UCSD-AML1 (cell line): ENCODE results near the gene GRIK4.
"Not testable (repeated sequence)": the region's sequence is repeated elsewhere in the genome, so short reads cannot be mapped to it uniquely, and the experiment has no call there.

Source experiments
- DNase-seq: peaks from one replicate; lab custom pipeline; 2025; ENCODE audit not compliant: unreplicated experiment; lab: John Stamatoyannopoulos, UW

The GRIK4 gene

DNA sequence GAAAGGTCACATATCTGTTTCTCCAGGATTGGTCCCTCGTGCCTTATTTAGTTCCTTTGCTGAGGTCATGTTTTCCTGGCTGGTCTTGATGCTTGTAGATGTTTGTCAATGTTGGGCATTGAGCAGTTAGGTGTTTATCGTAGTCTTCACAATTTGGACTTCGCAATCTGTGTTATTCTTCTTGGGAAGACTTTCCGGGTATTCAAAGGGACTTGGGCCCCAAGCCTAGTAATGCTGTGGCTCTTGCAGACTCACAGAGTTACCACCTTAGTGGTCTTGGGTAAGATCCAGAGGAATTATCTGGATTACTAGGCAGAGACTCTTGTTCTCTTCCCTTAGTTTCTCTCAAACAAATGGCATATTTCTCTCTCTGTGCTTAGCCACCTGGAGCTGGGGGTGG lies 223.5 kb downstream of the GRIK4 start:
- no peak for DNase-seq

DNA sequence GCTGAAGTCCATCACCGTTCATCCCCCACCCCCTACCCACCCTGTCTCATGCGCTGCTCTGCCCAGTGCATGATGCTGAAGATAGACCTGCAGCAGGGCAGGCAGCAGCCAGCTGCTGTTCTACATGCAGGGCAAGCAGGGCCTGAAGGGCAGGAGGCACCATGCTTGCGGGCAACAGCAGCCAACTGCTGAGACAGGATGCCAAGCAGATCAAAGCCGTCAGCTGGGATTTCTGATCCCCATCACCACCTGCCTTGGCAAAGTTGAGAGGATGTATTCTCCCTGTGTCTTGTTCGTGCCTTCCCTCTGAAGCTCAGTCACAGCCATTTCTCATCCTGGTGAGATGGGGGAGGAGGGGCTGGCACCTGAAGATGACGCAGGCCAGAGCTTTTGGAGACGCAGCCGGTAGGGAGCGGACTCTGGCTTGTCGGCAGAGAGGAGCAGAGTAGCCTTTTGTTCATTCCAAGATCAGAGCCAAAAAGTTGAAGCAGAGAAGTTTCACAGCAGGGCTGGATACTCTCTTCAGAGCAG lies 227.0 kb downstream of the GRIK4 start:
- DNase-seq, result no peak

GRCh38 chr11:120739780-120740179 lies 228.2 kb downstream of the GRIK4 start:
- no peak for DNase-seq

- no peak for DNase-seq
Observed at GRCh38 chr11:120740380-120740779, 228.8 kb downstream of the GRIK4 start.

GRCh38 chr11:120744016-120744994 lies 232.8 kb downstream of the GRIK4 start:
- DNase-seq, result no peak

GRCh38 chr11:120746376-120746775 lies 234.8 kb downstream of the GRIK4 start:
- DNase-seq, result no peak

DNA sequence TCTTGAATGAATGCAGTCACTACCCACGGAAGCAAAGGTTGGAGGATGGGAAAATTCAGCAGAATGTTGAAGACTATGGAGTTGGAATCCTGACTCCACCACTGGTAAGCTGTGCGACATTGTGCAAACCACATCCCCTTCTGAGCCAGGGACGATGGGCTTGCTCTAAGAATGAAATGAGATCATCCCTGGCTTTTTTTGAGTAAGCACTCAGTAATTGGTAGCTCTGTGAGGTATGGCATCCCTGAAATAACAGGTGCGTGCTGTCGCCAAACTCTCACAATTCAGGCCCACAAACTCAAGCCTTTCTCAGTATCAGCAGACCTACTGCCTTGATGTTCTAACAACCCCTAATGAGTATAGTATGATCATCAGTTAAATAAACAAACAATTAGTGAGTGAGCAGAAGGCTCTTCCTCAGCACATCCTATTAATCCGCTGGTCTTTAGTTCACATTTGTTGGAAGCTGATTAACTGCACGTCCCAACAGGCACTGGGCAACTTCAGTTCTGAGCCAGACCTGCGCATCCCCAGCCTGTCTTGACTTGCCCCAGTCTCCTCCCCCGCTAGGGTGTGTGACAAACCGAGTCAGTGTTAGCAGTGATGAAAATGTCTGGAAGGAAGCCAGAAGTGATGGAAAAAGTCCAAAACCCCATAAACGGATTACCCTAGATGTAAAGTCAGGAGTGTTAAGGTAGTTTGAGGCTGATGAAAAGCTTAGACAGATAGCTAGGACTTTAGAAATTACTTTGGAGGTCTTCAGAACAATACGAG lies 235.5 kb downstream of the GRIK4 start:
- no peak for DNase-seq

DNA sequence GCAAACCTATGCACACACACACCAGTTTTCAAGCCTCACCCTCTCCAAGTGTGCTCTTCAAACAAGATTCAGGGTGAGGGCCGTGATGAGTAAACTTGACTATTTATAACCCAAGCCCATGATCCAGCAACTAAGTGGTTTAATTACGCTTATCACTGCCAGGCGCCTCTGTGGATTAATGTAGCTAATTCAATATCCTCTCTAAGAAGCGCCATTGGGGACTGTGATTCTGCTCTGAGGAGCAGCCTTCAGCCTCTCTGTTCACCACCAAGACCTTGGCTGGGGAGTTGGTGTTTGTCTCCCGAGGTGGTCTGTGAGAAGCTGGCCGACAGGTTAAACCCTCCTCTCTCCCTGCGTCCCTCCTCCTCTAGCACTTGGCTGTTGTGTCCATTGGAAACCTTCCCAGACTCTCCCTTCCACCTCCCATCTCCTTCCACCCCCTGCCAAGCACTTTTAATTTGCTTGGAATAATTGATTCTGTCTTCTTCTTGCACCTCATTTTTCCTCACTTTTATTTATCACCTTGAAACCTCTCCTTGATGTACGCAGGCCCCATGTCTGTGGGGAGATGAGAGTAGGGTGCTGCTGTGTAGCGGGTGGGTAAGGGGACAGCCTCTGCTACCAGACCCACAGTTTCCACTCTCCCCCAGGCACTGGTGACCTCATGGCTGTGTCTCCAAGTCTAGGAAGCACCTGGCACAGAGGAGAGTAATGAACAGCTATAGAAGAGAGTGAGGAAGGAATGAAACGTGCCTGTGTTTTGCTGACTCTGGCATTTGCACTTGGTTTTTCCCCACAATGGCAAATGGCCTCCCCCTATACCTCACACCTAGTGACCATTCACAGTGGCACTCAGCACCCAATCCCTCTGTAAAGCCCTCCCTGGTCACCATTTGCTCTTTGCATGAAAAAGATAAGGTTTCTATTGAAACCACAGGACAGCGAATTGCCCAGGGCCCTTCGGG lies 236.6 kb downstream of the GRIK4 start:
- DNase-seq, result no peak

- DNase-seq, result no peak
Observed at GRCh38 chr11:120749395-120749794, 237.8 kb downstream of the GRIK4 start.

DNA sequence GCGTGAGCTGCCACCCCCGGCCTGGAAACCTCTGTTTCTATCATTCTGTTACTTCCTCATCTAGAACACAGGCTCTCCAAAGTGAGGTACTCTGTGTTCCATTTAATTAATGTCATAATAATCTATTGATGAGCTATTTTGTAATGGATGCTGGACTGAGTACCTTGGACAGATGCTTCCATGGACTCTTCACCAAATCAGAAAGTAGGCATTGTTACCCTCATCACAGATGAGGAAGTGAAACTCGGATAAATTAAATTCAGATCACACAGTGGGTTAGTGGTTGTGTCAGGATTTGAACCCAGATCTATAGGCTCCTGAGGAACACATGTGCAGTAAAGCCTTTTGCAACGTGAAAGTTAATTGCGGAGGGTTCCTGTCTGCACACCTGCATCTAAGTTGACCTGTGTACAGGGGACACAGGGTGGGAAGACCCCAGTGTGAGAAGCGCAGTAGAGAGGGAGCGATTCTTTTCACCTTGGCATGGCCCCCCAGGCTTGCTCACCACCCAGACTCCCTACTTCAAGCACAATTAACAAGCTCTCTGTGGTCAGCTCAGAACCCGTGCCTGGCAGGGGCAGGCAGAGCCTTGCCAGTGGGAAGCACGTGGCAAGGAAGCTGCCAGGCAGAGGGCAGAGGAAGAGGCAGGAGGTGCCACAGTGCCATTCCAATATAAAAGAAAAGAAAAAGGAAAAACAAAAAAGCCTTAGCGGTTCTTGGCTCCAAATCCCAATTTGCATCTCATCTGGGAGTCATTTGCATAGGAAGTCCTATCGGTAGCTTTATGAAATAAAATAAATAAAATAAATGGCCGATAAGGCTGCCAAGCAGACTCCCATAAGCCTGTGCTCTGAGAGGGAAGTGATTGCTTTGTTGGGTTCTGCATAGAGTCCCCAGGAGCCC lies 239.3 kb downstream of the GRIK4 start:
- DNase-seq, result no peak

DNA sequence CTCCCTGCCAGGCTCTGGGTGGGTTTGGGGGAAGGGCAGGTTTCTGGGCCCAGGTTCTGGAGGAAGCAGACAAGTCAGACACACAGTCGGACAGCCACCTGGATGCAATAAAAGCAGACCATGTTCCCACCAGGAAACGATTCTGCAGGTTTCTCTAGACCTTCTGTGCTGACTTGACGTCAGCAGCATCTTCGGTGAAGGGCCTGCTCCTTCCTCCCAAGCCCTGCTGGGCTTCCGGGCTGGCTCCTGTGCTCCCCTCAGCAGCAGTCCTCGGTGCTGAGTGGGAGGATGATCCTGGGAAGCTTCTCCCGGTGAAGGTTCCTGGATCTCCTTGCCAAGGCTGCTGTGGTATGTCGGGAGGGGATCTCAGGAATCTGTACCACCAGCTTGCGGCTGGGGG lies 240.0 kb downstream of the GRIK4 start:
- DNase-seq, result no peak

DNA sequence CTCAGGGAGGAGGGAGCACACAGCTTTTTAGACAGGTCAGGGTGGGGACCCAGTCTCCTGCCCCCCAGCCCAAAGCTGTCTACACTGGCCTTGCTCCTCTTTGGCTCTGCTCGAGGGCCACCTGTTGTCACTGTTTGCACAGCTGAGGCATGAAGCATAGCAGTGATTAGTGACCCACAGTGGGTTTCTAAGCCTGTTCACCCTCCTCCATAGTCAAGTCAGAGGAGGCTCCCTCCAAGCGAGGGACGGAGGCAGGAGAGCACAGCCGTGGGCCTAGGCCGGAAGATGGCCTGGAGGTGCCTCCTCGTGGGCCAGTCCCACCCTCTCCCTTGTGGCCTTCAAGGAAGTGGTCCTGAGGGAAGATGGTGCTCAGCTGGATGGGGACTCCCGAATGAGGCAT lies 241.1 kb downstream of the GRIK4 start:
- DNase-seq, result no peak

DNA sequence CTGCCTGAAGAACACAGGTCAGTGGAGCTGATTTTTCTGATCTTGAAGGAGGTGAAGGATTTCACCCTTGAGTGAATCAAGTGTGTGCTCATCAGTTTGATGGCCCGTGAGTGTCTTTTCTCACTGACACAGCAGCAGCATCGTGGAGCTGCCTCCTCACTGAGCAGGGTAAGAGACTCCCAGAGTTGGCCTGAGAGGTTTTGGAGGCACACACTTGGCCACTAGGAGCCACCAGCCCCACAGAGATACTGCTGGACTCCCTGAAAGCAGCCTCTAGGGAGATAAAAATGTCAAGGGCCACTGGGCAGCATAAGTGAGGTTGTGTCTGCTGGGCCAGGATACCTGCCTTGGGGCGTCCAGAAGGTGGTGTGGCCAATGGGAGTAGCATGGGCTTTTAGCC lies 245.4 kb downstream of the GRIK4 start:
- no peak for DNase-seq

- no peak for DNase-seq
Observed at GRCh38 chr11:120759046-120759445, 247.5 kb downstream of the GRIK4 start.

DNA sequence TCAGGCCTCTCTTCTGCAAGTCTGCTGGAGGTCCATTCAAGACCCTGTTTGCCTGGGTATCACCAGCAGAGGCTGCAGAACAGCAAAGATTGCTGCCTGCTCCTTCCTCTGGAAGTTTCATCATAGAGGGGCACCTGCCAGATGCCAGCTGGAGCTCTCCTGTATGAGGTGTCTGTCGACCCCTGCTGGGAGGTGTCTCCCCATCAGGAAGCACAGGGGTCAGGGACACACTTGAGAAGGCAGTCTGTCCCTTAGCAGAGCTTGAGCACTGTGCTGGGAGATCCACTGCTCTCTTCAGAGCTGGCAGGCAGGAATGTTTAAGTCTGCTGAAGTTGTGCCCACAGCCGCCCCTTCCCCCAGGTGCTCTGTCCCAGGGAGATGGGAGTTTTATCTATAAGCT lies 254.2 kb downstream of the GRIK4 start:
- not testable (repeated sequence) for DNase-seq

GRCh38 chr11:120766318-120766717 lies 254.8 kb downstream of the GRIK4 start:
- DNase-seq, result no peak

GRCh38 chr11:120768949-120769348 lies 257.4 kb downstream of the GRIK4 start:
- DNase-seq, result no peak

DNA sequence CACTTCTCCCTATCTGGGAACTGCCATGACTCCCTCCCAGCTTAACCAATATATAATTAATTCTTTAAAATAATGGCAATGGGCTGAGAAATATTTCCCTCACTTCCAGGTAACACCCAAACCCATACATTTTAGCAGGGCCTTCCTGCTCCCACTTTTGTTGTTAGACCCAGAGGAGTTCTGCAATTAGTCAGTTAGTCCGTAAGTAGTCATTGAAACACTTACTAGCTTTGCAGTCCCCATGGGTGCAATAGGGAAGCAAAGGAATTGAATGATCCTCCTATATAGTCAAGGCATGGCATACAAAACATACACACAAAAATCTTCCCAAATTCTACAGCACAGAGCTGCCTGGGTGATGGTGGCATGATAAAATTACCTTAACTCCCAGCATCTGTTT lies 258.4 kb downstream of the GRIK4 start:
- DNase-seq, result no peak

GRCh38 chr11:120771551-120772060 lies 260.1 kb downstream of the GRIK4 start:
- DNase-seq, result no peak
